HG02970 (cell line): ENCODE results near the gene ZNF625.
"Not testable (repeated sequence)": the region's sequence is repeated elsewhere in the genome, so short reads cannot be mapped to it uniquely, and the experiment has no call there.

Experiments used
- ATAC-seq: cut with Tn5 transposase; IDR thresholded peaks from one replicate; pipeline ENCODE4 v1.9.1; 2021; ENCODE audit warnings: mild to moderate bottlenecking, moderate library complexity, moderate number of reproducible peaks; ENCODE audit not compliant: unreplicated experiment, low FRiP score

Gene ZNF625

DNA sequence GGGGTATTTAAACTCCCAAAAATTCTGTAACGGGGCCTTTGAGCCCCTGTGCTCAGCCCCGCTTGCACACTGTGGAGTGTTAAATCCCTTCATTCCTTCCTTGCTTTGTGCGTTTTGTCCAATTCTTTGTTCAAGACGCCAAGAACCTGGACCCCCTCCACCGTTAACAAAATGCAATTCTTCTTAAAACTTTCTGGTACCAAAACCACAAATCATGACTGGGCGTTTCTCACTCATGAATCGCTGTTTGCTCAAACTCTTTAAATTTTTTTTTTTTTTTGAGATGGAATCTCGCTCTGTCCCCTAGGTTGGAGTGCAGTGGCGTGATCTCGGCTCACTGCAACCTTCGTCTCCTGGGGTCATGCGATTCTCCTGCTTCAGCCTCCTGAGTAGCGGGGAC is 17.3 kb downstream of the ZNF625 start:
- ATAC-seq, result no peak

DNA sequence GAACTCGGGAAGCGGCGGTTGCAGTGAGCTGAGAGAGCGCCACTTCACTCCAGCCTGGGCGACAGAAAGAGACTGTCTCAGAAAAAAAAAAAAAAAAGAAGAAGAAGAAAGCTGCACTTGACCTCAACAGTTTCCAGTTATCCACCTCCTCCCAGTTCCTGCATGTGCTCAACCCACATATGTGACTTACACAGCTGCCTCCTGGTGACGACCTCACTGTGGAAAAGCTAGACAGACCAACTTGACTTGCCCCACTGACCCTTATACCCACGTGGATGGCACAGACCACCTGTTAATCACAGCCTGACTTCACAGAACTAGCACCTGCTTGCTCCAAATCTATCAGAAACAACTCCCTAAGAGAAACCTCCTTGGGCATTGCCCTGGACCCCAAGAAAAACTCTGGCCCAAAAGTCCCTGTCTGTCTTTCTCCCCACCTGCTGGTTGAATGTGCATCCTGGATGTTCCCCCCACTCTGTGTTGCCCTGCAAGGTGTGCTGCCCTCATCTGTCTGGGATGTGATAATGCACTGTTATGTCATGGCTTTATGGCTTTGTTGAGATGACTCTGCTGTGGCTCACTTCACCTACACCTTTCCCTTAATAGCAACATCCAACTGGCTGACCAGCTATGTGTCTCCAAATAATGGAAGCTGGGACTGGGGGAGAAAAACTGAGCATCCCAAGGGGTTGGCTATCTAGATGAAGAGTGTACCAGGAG is 19.2 kb downstream of the ZNF625 start:
- ATAC-seq, result no peak

GRCh38 chr19:12133069-12133468 is 23.5 kb downstream of the ZNF625 start:
- ATAC-seq, result no peak

DNA sequence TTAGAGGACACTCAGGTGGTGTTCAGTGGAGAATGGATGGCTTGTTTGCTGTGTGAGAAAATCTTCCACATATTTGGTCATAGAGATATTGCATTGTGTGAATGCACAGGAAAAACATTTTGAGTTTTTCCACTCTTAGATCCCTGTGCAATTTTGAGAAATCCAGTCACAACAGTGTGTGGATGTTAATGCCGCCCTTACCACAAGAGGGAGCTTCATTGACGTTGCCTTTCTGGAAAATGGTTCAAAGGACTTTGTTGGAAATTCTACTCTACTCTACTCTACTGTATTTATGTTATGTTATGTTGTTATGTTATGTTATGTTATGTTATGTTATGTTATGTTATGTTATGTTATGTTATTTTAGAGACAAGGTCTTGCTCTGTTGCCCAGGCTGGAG is 29.8 kb downstream of the ZNF625 start:
- no peak for ATAC-seq

DNA sequence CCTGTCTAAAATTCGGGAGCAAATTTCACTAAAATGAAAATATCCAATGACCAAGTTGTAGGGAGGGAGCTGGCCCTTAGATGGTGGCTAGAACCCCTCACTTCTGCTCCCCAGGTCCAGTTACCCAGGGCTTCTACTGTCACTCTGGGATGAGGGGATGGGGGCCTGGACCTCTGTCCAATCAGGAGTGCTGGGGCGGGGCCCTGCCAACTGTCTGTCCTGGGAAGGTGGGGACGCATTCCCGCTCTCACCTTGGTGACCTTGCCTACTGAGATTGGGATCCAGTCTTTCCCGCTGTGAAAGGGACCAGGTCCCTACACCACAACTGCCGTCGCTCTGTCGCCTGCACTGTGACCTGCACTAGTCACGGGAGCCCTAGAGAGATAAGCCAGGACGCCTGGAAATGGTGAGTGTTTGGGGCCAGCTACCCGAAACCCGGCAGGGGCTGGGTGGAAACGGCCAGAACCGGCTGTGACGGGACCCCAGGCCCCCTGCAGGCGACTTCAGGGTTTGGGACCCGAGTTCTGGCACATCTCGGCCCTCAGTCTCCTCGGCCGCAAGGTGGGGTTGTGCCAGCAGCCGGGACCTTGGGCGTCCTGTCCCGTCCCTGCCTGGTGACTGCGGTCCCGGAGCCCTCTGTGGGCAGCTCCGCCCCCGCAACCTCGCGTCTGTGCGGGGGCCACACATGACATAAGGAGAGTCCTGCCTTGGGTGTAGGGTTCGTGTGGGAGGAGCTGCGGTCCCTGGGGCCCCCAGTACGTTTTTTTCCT is 39.1 kb downstream of the ZNF625 start:
- ATAC-seq, result no peak

DNA sequence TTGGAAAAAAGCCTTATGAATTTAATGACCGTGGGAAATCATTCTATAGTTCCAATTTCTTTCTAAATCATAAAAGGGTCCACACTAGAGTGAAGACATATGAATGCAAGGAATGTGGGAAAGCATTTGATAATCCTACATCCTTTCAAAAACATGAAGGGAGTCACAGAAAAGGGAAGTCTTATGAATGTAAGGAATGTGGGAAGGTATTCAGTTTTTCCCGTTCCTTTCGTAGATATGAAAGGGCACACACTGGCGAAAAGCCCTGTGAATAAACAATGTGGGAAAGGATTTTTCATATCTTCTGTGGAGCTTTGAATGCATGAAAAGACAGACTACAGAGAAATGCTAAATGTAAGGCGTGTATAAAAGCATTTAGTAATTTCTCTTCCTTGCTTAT is 43.4 kb downstream of the ZNF625 start:
- ATAC-seq, result no peak

DNA sequence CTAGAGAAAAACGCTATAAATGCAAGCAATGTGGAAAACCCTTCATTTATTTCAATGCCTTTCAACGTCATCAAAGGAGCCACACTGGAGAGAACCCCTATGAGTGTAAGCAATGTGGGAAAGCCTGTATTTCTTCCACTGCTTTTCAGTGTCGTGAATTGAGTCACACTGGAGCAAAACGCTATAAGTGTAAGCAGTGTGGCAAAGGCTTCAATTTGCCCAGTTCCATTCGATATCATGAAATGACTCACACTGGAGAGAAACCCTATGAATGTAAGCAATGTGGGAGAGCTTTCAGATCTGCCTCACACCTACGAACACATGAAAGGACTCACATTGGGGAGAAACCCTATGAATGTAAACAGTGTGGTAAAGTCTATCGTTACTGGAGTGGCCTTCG is 43.8 kb downstream of the ZNF625 start:
- ATAC-seq, result no peak

GRCh38 chr19:12111943-12112637 is 44.4 kb downstream of the ZNF625 start:
- no peak for ATAC-seq

DNA sequence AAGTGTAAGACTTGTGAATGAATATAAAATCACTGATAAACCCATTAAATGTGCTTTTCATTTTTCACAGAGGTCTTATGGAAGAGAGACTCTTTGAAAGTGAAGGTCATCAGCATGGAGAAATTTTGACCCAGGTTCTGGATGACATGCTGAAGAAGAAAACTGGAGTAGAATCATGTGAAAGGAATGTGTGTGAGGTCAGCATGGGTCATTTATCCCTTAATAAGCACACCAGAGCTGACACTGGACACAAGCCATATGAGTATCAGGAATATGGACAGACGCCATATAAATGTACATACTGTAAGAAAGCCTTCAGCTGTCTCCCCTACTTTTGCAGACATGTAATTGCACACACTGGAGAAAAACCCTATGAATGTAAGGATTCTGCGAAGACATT is 45.4 kb downstream of the ZNF625 start:
- ATAC-seq, result no peak

DNA sequence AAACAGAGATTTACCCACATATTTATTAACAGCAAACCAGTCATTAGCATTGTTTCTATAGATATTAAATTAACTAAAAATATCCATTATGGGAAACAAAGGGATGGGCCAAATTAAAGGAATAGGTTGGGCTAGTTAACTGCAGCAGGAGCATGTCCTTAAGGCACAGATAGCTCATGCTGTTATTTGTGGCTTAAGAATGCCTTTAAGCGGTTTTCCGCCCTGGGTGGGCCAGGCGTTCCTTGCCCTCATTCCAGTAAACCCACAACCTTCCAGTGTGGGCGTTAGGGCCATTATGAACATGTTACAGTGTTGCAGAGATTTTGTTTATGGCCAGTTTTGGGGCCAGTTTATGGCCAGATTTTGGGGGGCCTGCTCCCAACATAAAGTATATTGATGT is 52.6 kb downstream of the ZNF625 start:
- ATAC-seq, result not testable (repeated sequence)

GRCh38 chr19:12098040-12098439 is 58.5 kb downstream of the ZNF625 start:
- ATAC-seq, result no peak

DNA sequence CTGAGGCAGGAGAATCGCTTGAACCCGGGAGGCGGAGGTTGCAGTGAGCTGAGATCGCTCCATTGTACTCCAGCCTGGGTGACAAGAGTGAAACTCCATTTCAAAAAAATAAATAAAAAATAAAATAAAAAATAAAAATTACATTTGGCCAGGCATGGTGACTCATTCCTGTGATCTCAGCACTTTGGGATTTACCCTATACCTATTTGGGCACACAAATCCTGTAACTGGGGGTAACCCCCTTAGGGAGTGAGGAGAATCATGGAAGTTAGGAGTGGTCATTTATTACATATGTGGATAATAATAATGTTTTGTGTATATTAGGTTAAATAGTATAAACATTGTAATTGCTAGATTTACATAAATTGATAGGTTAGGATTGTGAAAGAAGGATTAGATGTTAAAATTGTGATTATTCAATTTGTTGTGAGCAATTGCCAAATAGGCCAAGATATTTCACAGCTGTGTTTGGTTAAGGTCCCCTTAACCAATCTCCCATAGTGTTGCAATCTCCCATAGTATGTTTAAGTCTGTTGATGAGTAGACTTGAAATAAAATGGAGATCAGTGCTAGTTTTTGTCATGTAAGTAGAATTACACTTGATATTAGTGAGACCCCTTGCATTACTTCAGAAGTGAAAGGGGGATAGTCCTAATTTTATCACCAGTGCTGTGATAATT is 61.3 kb downstream of the ZNF625 start:
- ATAC-seq, result no peak
